Amygdala (tissue), 56 donors: ENCODE data around the gene FTCD.
"Not testable (repeated sequence)": the region's sequence is repeated elsewhere in the genome, so short reads cannot be mapped to it uniquely, and the experiment has no call there.

ENCODE experiments used
- DNase-seq, 56 donors: peaks; one replicate each; lab custom pipeline; 2025; lab: John Stamatoyannopoulos, UW

Gene FTCD

GRCh38 chr21:46141767-46142581, 13.4 kb downstream of the FTCD start:
- no peak for DNase-seq

DNA sequence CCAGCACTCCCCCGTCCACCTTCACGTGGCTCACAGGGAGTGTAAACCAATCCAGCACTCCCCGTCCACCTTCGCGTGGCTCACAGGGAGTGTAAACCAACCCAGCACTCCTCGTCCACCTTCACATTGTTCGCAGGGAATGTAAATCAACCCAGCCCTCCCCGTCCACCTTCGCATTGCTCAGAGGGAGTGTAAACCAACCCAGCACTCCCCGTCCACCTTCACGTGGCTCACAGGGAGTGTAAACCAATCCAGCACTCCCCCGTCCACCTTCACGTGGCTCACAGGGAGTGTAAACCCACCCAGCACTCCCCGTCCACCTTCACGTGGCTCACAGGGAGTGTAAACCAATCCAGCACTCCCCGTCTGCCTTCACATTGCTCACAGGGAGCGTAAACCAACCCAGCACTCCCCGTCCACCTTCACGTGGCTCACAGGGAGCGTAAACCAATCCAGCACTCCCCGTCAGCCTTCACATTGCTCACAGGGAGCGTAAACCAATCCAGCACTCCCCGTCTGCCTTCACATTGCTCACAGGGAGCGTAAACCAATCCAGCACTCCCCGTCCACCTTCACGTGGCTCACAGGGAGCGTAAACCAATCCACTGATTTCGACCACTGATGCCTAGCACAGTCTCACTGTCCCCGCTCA, 14.9 kb downstream of the FTCD start:
- not testable (repeated sequence) for DNase-seq

DNA sequence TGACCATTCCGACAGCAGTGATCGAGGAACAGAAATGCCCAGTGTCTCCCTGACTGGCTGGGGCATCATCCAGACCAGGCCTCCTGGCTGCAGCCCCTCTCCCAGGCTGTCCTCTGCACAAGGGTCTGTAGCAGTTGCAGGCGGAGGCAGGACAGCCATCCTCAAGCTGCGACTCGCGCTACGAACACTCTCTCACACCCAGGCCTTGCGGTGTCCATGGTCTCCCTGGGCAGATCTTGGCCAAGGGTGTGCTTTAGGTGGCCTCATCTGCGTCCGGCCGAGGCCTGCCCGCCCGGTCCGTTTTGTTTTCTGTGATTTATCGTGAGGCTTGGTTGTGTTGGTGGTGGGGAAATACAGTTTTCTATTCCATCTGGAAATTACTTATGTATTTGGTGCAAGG, 15.7 kb downstream of the FTCD start:
- DNase-seq, result no peak

DNA sequence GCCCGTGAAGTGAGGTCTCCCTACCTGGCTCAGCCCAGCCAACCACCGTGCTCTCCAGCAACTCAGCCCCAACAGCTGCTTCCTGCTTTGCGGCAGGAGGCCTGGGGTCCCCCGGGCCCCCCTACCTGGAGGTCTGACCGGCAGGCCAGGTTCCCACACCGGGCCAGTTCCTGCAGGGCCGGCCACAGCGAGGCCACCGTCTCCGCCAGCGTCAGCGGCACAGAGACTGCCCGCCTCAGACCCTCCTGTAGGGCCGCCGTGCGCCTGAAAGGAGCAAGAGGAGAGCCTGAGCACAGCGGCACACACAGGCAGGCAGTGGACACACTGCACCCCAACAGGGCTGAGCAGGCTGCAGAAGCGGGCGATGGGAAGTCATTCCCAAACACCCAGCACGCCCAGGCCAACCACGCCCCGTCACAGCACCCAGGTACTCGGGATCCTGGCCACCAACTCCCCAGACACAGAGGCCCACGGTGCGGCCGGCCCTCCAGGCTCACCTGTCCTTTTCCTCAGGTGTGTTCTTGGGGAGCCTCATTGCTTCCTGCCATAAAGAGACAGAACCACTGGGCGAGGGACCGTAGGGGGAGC, 16.9 kb downstream of the FTCD start:
- no peak for DNase-seq

DNA sequence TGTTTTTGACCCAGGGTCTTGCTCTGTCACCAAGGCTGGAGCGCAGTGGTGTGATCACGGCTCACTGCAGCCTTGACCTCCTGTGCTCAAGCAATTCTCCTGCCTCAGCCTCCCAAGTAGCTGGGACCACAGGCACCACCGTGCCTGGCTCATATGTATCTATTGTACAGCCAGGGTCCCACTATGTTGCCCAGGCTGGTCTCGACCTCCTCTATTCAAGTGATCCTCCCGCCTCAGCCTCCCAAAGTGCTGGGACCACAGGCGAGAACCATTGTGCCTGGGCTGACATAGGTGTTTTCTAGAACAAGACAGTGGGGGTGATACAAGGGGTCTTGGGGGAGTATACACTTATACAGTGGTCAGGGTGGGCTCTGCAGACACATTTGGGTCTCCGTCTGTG, 17.5 kb downstream of the FTCD start:
- no peak for DNase-seq

- no peak for DNase-seq
Observed at GRCh38 chr21:46136739-46137349, 18.5 kb downstream of the FTCD start.

DNA sequence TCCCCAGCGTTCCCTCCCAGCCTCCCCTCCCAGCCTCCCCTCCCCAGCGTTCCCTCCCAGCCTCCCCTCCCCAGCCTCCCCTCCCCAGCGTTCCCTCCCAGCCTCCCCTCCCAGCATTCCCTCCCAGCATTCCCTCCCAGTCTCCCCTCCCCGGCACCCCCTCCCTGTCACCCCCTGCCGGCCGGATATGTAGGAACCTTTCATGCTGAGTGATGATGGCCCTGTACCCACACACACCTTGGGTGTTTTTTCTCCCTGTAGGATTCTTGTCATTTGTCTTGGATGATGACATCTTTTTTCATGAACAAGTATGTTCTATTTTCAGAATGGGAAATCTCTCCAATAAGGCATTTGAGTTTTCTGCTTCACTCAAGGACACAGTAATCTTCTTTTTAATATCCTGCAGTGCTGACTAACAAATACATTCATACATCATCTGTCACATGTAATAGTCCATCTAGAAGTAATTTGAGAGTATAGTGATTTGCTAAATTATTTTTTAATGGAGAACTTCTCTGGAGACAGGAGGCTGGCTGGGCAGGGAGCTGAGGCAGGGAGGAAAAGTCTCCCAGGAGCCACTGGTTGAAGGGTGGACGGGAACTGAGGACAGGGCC, 19.5 kb downstream of the FTCD start:
- no peak for DNase-seq

DNA sequence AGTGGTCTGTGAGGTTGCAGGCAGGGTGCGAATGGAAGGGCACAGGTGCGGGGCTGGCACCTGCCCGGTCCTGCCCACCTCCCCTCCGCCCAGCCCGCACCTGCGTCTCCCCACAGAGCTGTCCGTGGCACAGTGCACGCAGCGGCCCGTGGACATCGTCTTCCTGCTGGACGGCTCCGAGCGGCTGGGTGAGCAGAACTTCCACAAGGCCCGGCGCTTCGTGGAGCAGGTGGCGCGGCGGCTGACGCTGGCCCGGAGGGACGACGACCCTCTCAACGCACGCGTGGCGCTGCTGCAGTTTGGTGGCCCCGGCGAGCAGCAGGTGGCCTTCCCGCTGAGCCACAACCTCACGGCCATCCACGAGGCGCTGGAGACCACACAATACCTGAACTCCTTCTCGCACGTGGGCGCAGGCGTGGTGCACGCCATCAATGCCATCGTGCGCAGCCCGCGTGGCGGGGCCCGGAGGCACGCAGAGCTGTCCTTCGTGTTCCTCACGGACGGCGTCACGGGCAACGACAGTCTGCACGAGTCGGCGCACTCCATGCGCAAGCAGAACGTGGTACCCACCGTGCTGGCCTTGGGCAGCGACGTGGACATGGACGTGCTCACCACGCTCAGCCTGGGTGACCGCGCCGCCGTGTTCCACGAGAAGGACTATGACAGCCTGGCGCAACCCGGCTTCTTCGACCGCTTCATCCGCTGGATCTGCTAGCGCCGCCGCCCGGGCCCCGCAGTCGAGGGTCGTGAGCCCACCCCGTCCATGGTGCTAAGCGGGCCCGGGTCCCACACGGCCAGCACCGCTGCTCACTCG, 23.3 kb downstream of the FTCD start:
- no peak for DNase-seq

DNA sequence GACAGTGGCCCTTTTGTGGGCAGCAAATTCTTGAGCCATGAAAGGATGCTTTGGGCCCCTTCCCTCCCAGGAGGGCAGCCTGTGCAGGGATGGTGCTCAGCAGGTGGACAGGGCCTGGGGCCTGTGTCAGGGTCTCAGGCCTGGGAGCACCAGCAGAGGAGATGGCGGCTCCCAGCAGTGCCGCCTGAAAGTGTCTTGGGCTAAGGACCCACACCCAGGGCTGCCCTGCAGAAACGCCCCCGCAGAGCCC, 23.9 kb downstream of the FTCD start:
- DNase-seq, result no peak

- no peak for DNase-seq
Observed at GRCh38 chr21:46130831-46131587, 24.4 kb downstream of the FTCD start.

DNA sequence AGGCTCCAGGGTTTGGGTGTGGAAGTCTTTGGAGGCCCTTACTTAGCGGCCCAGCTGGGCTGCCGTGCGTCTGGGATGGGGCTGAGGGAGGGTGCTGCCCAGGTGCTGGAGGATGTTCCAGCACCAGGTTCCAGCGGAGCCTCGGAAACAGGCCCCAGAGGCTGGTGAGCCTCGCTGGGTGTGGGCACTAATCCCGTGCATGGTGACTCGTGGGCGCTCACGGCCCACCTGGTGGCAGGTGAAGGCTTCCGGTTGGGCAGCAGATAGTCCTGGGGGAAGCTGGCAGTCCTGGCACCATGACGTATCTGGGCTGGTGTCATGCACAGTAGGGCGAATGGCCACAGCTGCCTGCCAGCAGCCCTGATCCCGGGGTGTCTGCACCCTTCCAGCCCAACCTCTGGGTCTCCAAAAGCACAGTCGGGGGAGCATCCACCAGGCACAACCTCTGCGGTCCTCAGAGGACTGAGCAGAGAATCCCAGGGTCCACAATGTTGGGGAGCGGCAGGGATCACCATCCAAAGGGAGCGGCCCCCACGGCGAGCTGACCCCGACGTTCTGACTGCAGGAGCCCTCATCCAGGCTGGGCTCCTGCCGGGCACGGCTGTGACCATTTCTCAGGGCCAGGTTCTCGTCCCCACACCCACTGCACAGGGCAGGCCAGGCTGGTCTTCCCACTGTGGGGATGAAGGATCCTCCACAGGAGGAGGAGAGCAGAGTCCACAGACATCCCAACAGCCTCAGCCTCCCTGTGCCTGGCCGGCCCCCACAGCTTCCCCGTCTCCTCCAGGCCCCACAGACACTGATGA, 25.3 kb downstream of the FTCD start:
- DNase-seq, result no peak

DNA sequence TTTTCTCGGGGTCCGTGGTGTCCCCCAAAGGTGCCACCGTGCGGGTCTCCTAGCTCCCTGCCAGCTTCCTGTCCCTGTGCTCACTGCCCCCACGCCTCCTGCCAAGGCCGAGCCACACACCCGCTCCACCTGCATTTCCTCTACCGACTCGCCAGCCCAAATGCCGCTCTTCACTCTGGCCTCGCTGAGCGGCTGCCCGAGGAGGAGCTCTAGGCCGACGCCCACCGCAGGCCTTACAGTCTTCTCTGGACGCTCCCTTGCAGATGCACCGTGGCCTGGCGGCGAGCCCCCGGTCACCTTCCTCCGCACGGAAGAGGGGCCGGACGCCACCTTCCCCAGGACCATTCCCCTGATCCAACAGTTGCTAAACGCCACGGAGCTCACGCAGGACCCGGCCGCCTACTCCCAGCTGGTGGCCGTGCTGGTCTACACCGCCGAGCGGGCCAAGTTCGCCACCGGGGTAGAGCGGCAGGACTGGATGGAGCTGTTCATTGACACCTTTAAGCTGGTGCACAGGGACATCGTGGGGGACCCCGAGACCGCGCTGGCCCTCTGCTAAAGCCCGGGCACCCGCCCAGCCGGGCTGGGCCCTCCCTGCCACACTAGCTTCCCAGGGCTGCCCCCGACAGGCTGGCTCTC, 26.3 kb downstream of the FTCD start:
- DNase-seq, result no peak

DNA sequence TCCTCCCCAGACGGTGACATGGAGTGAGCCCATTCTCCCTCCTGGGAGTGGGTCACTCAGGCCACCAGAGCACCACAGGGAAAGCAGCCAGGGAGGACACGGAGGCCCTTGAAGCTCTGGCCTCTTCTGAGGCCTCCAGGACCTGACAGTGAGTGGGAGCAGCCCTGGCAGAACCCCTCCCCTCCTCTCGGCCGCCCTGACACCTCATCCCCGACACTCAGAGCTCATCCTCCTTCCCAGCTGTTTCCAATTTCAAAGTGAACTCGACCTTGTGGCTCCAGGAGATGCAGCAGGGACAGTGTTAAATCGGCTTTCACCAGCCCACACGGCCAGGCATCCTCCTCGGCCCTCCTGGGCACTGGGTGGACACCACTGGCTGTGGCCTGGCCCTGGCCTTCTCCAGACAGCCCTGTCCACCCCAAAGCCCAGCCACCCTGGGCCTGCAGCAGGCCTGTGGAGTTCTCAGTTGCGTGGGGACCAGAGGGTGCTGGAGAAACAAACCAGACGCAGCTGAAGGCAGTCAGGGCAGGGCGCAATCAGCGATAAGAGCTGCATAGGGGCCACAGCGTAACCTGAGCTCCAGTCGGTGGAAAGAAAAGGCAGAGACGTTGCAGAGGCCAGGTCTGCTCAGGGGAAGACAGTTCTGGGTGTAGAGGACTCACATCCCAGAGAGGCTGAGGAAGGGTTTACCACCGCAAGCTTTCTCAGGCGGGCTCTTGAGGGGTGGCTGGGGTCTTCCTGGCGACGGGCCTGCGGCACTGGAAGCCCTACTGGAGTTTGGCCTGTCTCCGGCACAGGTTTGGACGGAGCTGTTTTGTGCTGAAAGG, 27.1 kb downstream of the FTCD start:
- DNase-seq, result no peak

GRCh38 chr21:46127239-46128105, 27.9 kb downstream of the FTCD start:
- no peak for DNase-seq

- no peak for DNase-seq
Observed at GRCh38 chr21:46126309-46127238, 28.8 kb downstream of the FTCD start.
